Measurements from ENCODE around the gene ARFIP2.

The ARFIP2 gene

DNA sequence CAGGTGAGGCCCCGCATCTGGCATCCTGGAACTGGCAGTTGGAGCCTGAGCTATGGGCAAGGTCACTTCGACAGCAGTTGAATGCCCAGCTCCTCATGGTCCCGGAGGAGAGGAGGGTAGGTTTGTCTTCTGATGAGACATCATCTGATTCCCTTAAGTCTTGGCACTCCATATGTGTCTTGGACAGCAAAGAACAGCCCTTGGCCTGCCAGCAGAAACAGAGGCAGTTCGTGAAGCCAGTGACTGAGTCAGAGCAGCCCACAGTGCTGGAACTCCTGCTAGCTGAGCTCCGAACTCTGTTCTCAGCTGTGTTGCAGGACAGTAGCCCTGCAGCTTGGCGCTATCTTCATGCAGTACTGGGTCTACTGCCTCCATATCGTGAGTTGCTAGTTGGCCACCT, 17.0 kb upstream of the ARFIP2 start:
- no peak overlapping the region for H3K4me3 ChIP-seq (ENCODE audit: control insufficient read depth, low read depth, low read length)
- TF ChIP-seq, protein P1, sequence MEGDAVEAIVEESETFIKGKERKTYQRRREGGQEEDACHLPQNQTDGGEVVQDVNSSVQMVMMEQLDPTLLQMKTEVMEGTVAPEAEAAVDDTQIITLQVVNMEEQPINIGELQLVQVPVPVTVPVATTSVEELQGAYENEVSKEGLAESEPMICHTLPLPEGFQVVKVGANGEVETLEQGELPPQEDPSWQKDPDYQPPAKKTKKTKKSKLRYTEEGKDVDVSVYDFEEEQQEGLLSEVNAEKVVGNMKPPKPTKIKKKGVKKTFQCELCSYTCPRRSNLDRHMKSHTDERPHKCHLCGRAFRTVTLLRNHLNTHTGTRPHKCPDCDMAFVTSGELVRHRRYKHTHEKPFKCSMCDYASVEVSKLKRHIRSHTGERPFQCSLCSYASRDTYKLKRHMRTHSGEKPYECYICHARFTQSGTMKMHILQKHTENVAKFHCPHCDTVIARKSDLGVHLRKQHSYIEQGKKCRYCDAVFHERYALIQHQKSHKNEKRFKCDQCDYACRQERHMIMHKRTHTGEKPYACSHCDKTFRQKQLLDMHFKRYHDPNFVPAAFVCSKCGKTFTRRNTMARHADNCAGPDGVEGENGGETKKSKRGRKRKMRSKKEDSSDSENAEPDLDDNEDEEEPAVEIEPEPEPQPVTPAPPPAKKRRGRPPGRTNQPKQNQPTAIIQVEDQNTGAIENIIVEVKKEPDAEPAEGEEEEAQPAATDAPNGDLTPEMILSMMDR (IDR thresholded peaks at IDR 0.05; ENCODE audit: control insufficient read depth, insufficient read depth, low read depth, low read length, missing control alignments) = no peak
- DNase-seq (ENCODE audit: low read depth) = peak; percentile 51

DNA sequence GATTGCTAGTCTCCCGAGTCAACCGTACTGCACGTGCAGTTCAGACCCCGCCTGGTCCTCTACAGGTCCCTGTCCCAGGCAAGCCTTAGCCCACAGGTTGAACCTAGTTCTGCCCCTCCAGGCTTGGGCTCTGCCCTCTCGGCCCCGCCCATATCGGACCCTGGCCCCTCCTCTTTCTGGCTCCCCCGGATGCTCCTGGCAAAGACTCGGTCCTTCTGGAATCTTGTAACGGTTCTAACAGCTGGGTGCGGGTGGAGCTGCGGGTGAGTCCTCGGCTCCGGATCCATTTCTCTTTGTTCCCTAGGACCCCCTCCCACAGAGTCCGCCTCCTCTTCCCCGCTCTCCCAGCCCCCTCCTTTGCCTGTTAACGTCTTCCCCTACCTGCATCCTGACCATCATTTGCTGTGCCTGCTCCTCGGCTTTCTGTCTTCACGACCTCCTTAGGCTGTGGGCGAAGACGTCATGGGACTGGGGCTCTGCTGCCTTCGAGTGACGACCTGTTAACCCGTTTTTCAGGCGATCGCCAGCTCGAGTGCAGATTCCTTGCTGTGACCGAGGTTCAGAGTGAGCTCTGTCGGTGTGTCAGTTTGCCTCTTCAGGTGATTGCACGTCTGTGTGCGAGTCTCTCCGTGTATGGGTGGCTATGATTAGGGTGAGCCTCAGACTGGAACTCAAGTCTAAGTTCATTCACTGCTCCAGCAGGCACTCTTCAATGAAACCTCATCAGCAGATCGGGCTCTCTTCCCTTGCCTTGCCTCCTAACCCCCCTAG, 16.1 kb upstream of the ARFIP2 start, which contains the start of gene DNHD1:
DNHD1 (plus strand) TSS at position 212 of the 771 bp plus-strand sequence. CDS start 936 bp downstream, outside the sequence.
- no peak for DNase-seq (ENCODE audit: low read depth)
- H3K4me3 ChIP-seq (ENCODE audit: control insufficient read depth, low read depth, low read length) = no peak within 1 kb of the TSS
- TF ChIP-seq, protein P1 (IDR thresholded peaks at IDR 0.05; ENCODE audit: control insufficient read depth, insufficient read depth, low read depth, low read length, missing control alignments) = no peak

DNA sequence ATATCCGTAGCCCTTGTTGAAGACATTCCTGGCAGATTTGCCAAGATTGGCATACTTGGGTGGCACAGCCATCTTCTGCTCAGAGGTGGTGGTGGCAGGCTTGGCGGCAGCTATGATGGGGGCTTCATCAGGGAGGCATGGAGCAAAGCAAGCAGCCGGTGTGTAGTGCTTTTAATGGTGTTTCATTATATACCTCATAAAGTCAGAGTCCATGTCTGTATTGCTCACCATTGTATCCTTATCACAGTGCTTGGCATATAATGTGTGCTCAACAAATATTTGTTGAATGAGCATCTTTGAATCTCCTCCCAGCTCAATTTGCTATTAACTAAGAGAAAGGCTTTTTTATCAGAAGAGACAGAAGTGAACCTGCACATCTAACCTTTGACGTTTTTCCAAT, 8.2 kb upstream of the ARFIP2 start:
- no peak for DNase-seq (ENCODE audit: low read depth)
- TF ChIP-seq, protein P1 (IDR thresholded peaks at IDR 0.05; ENCODE audit: control insufficient read depth, insufficient read depth, low read depth, low read length, missing control alignments) = no peak
- H3K4me3 ChIP-seq (ENCODE audit: control insufficient read depth, low read depth, low read length) = no peak overlapping the region

DNA sequence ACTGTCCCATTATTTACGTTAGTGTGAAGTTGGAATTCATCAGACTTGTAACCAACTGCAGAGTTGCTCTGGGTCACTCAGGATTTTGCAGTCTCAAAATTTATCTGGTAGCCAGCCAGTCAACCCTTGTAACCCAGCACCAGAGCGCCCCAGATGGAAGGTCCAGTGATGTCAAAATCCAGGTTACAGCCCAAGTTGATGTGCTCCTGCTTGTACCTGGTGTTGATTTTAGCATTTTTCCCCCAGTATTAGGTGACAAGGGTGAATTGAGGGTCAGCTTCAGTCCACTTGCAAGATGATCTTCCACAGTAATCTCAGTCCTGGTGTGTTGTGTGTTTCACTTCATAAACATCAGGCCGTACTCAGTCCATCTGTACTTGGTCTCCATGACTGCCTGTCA, 7.7 kb upstream of the ARFIP2 start:
- no peak for DNase-seq (ENCODE audit: low read depth)
- TF ChIP-seq, protein P1 (IDR thresholded peaks at IDR 0.05; ENCODE audit: control insufficient read depth, insufficient read depth, low read depth, low read length, missing control alignments) = no peak
- H3K4me3 ChIP-seq (ENCODE audit: control insufficient read depth, low read depth, low read length) = no peak overlapping the region

DNA sequence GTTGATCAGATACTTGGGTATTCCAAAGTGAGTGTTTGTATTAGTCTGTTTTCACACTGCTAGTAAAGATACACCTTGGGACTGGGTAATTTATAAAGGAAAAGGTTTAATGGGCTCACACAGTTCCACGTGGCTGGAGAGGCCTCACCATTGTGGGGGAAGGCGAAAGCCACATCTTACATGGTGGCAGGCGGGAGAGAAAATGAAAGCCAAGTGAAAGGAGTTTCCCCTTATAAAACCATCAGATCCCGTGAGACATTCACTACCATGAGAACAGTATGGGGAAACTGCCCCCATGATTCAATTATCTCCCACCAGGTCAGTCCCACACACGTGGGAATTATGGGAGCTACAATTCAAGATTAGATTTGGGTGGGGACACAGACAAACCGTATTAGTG, 7.2 kb upstream of the ARFIP2 start:
- TF ChIP-seq, protein P1 (IDR thresholded peaks at IDR 0.05; ENCODE audit: control insufficient read depth, insufficient read depth, low read depth, low read length, missing control alignments) = no peak
- no peak overlapping the region for H3K4me3 ChIP-seq (ENCODE audit: control insufficient read depth, low read depth, low read length)
- DNase-seq (ENCODE audit: low read depth) = no peak

DNA sequence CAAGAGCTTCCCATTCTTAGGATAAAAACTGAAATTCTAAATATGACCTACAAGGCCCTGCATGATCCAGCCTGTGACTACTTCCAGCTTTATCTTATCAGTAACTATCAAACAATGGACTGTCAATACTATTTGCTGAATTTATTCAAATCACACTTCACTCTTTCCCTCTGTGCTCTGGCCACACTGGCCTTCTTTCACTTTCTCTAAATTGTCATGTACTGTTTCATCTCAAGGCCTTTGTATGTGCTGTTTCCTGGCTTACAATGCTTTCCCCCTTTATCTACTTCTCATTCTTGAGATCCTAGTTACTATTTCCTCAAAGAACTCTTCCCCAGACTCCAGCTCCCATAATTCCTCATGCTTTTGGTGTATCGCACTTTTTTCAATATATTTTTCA, 5.8 kb upstream of the ARFIP2 start:
- no peak for DNase-seq (ENCODE audit: low read depth)
- TF ChIP-seq, protein P1 (IDR thresholded peaks at IDR 0.05; ENCODE audit: control insufficient read depth, insufficient read depth, low read depth, low read length, missing control alignments) = no peak
- H3K4me3 ChIP-seq (ENCODE audit: control insufficient read depth, low read depth, low read length) = no peak overlapping the region
